Gastrocnemius medialis (tissue), 4 donors: ENCODE measurements around the gene GRIA3. TPM values are rescaled to one million over a fixed set of nuclear protein-coding genes. Genes with fewer than 3 reads are reported as not detected.
"Not testable (repeated sequence)": the region's sequence is repeated elsewhere in the genome, so short reads cannot be mapped to it uniquely, and the experiment has no call there.

ENCODE experiments used
- ATAC-seq, 2 donors: fragments of 150-250 bp; one replicate each; pipeline ENCODE4 v1.9.1; 2016
- DNase-seq, 2 donors: peaks; one replicate each; pipeline ENCODE4 v3.0.0-alpha.2; 2019
- H3K27ac ChIP-seq, 4 donors: fragments of 200-600 bp; sonication (generic); 1 replicate in 1 of 4; 2 replicates in 3 of 4; pipeline ENCODE4 v1.5.1; 2016 to 2018; ENCODE audit warnings: mild to moderate bottlenecking in 2 of 4, moderate library complexity in 1 of 4
- H3K27me3 ChIP-seq, 3 donors: fragments of 200-600 bp; sonication (generic) in 2 of 3; 1 replicate in 1 of 3; 2 replicates in 2 of 3; pipeline versions ENCODE4 v1.5.1 to v1.6.0; 2016 to 2019; ENCODE audit warnings: mild to moderate bottlenecking in 1 of 3, moderate library complexity in 1 of 3
- H3K36me3 ChIP-seq, 2 donors: fragments of 200-600 bp; sonication (generic) in 1 of 2; one replicate each; pipeline ENCODE4 v1.5.1; 2017 to 2018
- H3K4me1 ChIP-seq, 2 donors: fragments of 200-600 bp; sonication (generic) in 1 of 2; one replicate each; pipeline ENCODE4 v1.5.1; 2016 to 2017; ENCODE audit warnings: mild to moderate bottlenecking in 2 of 2
- H3K4me3 ChIP-seq, 4 donors: fragments of 200-600 bp; sonication (generic) in 3 of 4; 1 replicate in 1 of 4; 2 replicates in 3 of 4; pipeline ENCODE4 v1.5.1; 2016 to 2019; ENCODE audit warnings: mild to moderate bottlenecking in 2 of 4
- H3K9me3 ChIP-seq, 3 donors: fragments of 200-600 bp; sonication (generic) in 2 of 3; 1 replicate in 1 of 3; 2 replicates in 2 of 3; pipeline ENCODE4 v1.5.1; 2016 to 2019
- CTCF ChIP-seq, 5 experiments: fragments of 450-650 bp in 3 of 5; fragments of 200-600 bp in 2 of 5; sonication (generic) in 2 of 5; IDR thresholded peaks in 4 of 5; conservative IDR thresholded peaks in 1 of 5; 1 replicate in 4 of 5; 2 replicates in 1 of 5; pipeline ENCODE4 v1.5.1; 2016 to 2019; ENCODE audit warnings: antibody characterized with exemption in 5 of 5, mild to moderate bottlenecking in 3 of 5, moderate library complexity in 3 of 5
- POLR2A ChIP-seq, 2 donors: fragments of 450-650 bp; IDR thresholded peaks; one replicate each; pipeline ENCODE4 v1.6.1; 2017; ENCODE audit warnings: antibody characterized with exemption in 2 of 2, mild to moderate bottlenecking in 2 of 2, moderate library complexity in 2 of 2
- in situ Hi-C, 4 donors: fragments of 200-750 bp; cut with MboI; loops; one replicate each; pipeline versions ENCODE4 v1.15.0 to v1.8.0; 2017; ENCODE audit warnings: low sequenced_read_pairs in 4 of 4
- intact Hi-C: fragments of 100-400 bp; cut with DNase I; formaldehyde crosslinking; loops from one replicate; pipeline ENCODE4 v1.15.1; 2023; ENCODE audit warnings: low total_unique reads
- total RNA-seq, 4 donors: library from RNA; depleted of rRNA; stranded (reverse); fragments of >200 nt; gene quantifications; one replicate each; pipeline versions ENCODE4 v1.1.0 to v1.2.3, GENCODE V29; 2016

GRIA3 gene
- total RNA-seq, 4 donors from 2014 or later, result 0.05 to 0.24 (median 0.09) TPM; not detected in 1

- no peak for DNase-seq
- Histone ChIP-seq H3K27ac (no peak overlapping the region), H3K4me1 (no peaks in the 10 kb centered on the region), H3K36me3 (no peaks in the 10 kb centered on the region), H3K4me3 (no peak overlapping the region), H3K27me3 (no peaks in the 10 kb centered on the region), H3K9me3 (no peaks in the 10 kb centered on the region)
- in situ Hi-C loops, result no loop called here
- TF ChIP-seq POLR2A (IDR thresholded peaks at IDR 0.05) (no peak), CTCF (IDR thresholded peaks at IDR 0.05 in 4 of 5, conservative IDR thresholded peaks at IDR 0.05 in 1 of 5) (no peak)
- ATAC-seq, result no peak
- intact Hi-C loops, result no loop called here
Observed at GRCh38 chrX:123350226-123350625, 166.1 kb downstream of the GRIA3 start.

GRCh38 chrX:123357941-123358340, 173.9 kb downstream of the GRIA3 start:
- TF ChIP-seq POLR2A (IDR thresholded peaks at IDR 0.05) (no peak), CTCF (IDR thresholded peaks at IDR 0.05 in 4 of 5, conservative IDR thresholded peaks at IDR 0.05 in 1 of 5) (no peak)
- no peaks in the 10 kb centered on the region for H3K9me3 ChIP-seq
- H3K4me1 ChIP-seq, result no peaks in the 10 kb centered on the region
- no peak overlapping the region for H3K27ac ChIP-seq
- ATAC-seq (no peak), DNase-seq (no peak)
- intact Hi-C loops, result no loop called here
- no peaks in the 10 kb centered on the region for H3K27me3 ChIP-seq
- no peak overlapping the region for H3K4me3 ChIP-seq
- H3K36me3 ChIP-seq, result no peaks in the 10 kb centered on the region
- in situ Hi-C loops, result no loop called here

GRCh38 chrX:123358457-123358856, 174.4 kb downstream of the GRIA3 start:
- in situ Hi-C loops (no loop called here), intact Hi-C loops (no loop called here)
- Histone ChIP-seq H3K4me1 (no peaks in the 10 kb centered on the region), H3K9me3 (no peaks in the 10 kb centered on the region), H3K4me3 (no peak overlapping the region), H3K36me3 (no peaks in the 10 kb centered on the region), H3K27me3 (no peaks in the 10 kb centered on the region), H3K27ac (no peak overlapping the region)
- TF ChIP-seq CTCF (IDR thresholded peaks at IDR 0.05 in 4 of 5, conservative IDR thresholded peaks at IDR 0.05 in 1 of 5) (no peak), POLR2A (IDR thresholded peaks at IDR 0.05) (no peak)
- ATAC-seq, result no peak
- DNase-seq, result no peak

- ATAC-seq (no peak), DNase-seq (no peak)
- intact Hi-C loops, result no loop called here
- in situ Hi-C loops, result no loop called here
- Histone ChIP-seq H3K27ac (no peak overlapping the region), H3K36me3 (no peaks in the 10 kb centered on the region), H3K4me3 (no peak overlapping the region), H3K9me3 (no peaks in the 10 kb centered on the region), H3K27me3 (no peaks in the 10 kb centered on the region), H3K4me1 (no peaks in the 10 kb centered on the region)
- TF ChIP-seq POLR2A (IDR thresholded peaks at IDR 0.05) (no peak), CTCF (IDR thresholded peaks at IDR 0.05 in 4 of 5, conservative IDR thresholded peaks at IDR 0.05 in 1 of 5) (no peak)
Observed at GRCh38 chrX:123361371-123361770, 177.3 kb downstream of the GRIA3 start.

DNA sequence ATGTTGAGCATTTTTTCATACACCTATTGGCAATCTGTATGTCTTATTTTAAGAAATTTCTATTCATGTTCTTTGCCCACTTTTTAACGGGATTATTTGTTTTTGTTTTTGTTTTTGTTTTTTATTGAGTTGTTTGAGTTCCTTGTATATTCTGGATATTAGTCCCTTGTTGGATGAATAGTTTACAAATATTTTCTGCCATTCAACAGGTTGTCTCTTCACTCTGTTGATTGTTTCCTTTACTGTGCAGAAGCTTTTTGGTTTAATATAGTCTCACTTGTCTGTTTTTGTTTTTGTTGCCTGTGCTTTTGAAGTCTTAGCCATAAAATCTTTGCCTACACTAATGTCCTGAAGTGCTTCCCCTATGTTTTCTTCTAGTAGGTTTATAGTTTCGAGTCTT, 202.1 kb downstream of the GRIA3 start:
- H3K4me1 ChIP-seq, H3K27ac ChIP-seq, H3K36me3 ChIP-seq, ATAC-seq, H3K4me3 ChIP-seq, intact Hi-C loops, DNase-seq, H3K9me3 ChIP-seq, in situ Hi-C loops, H3K27me3 ChIP-seq: not testable (repeated sequence)
